ENCODE data around the gene TRAF1.

Gene TRAF1

GRCh38 chr9:120864719-120865118, 61.9 kb downstream of the TRAF1 start:
- Histone ChIP-seq H3K4me3 (no peak overlapping the region), H3K27ac (no peak overlapping the region), H3K4me2 (no peak overlapping the region), H3K9me3 (replicated peaks in 1 of 11) (no peaks in the 10 kb centered on the region), H3K27me3 (no peaks in the 10 kb centered on the region), H3K36me3 (peaks cover 65 to 83% (median 77%) of the 10 kb centered on the region in 11 experiments), H3K4me1 (peaks cover 12 to 20% (median 15%) of the 10 kb centered on the region in 10 experiments), H4K20me1 (peaks cover 0 to 24% (median 0%) of the 10 kb centered on the region in 11 experiments; a peak in 3 of 22 replicates), H3K9ac (no peak overlapping the region)
- TF ChIP-seq Cebpa-rat (IDR thresholded peaks at IDR 0.05): no peak

DNA sequence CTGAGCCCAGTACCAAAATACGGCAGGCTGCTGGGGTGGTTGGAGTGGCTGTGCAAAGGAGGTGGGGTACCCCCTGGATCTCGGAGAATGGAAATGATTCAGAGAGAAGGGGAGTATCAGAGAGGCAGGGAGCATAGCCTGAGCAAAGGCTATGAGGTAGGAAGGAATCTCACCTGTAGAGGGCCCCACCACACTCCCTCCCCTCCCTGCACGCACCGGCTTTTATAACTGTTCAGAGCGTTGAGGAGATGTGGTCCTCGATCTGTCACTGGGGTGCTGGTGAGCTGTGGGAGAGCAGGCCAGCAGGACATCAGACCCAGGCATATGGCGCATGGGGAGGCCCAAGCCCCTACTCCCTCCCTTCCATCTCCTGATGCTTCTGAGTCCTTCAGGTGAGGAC, 62.8 kb downstream of the TRAF1 start:
- Histone ChIP-seq H4K20me1 (peaks cover 0 to 21% (median 0%) of the 10 kb centered on the region in 11 experiments; a peak in 3 of 22 replicates), H3K4me2 (no peak overlapping the region), H3K4me3 (no peak overlapping the region), H3K27me3 (no peaks in the 10 kb centered on the region), H3K4me1 (peaks cover 6 to 12% (median 7%) of the 10 kb centered on the region in 10 experiments; a peak in 19 of 20 replicates), H3K9me3 (replicated peaks in 1 of 11) (no peaks in the 10 kb centered on the region), H3K9ac (no peak overlapping the region), H3K27ac (no peak overlapping the region), H3K36me3 (peaks cover 73 to 89% (median 83%) of the 10 kb centered on the region in 11 experiments)
- TF ChIP-seq Cebpa-rat (IDR thresholded peaks at IDR 0.05): no peak

- no peak overlapping the region for H3K4me2 ChIP-seq
- H3K4me1 ChIP-seq: peaks cover 0 to 1% (median 0%) of the 10 kb centered on the region in 10 experiments; a peak in 1 of 20 replicates
- no peak overlapping the region for H3K9ac ChIP-seq
- no peaks in the 10 kb centered on the region for H3K9me3 ChIP-seq (replicated peaks in 1 of 11)
- H3K36me3 ChIP-seq: peaks cover 86 to 100% (median 97%) of the 10 kb centered on the region in 11 experiments
- TF ChIP-seq Cebpa-rat (IDR thresholded peaks at IDR 0.05): no peak
- no peak overlapping the region for H3K4me3 ChIP-seq
- H4K20me1 ChIP-seq: peaks cover 0 to 21% (median 0%) of the 10 kb centered on the region in 11 experiments; a peak in 3 of 22 replicates
- no peak overlapping the region for H3K27ac ChIP-seq
- no peaks in the 10 kb centered on the region for H3K27me3 ChIP-seq
These were observed 64.1 kb downstream of the TRAF1 start for GRCh38 chr9:120862452-120862851.

- Histone ChIP-seq H3K9me3 (replicated peaks in 1 of 11) (no peaks in the 10 kb centered on the region), H3K27me3 (no peaks in the 10 kb centered on the region), H3K4me2 (no peak overlapping the region), H4K20me1 (peaks cover 0 to 21% (median 0%) of the 10 kb centered on the region in 11 experiments; a peak in 3 of 22 replicates), H3K27ac (0 out of 22 replicates have a peak overlapping the region, but pooled peaks of 1 of the 11 experiments have one; percentile 1), H3K4me3 (no peak overlapping the region), H3K4me1 (no peaks in the 10 kb centered on the region; a peak in 1 of 20 replicates), H3K36me3 (peaks cover 90 to 99% (median 97%) of the 10 kb centered on the region in 11 experiments), H3K9ac (no peak overlapping the region)
- TF ChIP-seq Cebpa-rat (IDR thresholded peaks at IDR 0.05): no peak
These were observed 64.7 kb downstream of the TRAF1 start for GRCh38 chr9:120861935-120862334.

DNA sequence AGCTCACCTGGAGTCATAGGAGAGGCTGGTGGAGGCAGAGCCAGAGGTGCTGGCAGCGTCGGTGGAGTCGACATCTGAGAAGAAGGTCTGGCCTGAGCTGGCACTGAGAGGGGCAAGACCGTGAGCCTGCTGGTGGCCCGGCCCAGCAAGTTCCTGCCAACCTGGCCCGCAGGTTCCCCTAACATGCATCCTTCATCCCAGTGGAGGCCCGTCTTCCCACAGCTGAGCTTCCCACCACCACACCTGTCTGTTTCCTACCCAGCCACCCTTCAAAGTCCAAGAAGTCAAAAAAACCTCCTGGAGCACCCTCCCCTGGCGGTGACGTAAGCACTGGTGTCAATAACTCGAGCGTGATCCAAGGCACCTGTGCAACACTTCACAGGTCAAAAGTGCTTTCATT, 66.5 kb downstream of the TRAF1 start:
- Histone ChIP-seq H3K36me3 (peaks cover 81 to 98% (median 97%) of the 10 kb centered on the region in 11 experiments), H4K20me1 (peaks cover 0 to 15% (median 0%) of the 10 kb centered on the region in 11 experiments; a peak in 4 of 22 replicates), H3K9ac (no peak overlapping the region), H3K4me1 (no peaks in the 10 kb centered on the region; a peak in 1 of 20 replicates), H3K27ac (no peak overlapping the region), H3K9me3 (replicated peaks in 1 of 11) (no peaks in the 10 kb centered on the region), H3K27me3 (no peaks in the 10 kb centered on the region), H3K4me2 (no peak overlapping the region), H3K4me3 (no peak overlapping the region)
- no peak for TF ChIP-seq Cebpa-rat (IDR thresholded peaks at IDR 0.05)

DNA sequence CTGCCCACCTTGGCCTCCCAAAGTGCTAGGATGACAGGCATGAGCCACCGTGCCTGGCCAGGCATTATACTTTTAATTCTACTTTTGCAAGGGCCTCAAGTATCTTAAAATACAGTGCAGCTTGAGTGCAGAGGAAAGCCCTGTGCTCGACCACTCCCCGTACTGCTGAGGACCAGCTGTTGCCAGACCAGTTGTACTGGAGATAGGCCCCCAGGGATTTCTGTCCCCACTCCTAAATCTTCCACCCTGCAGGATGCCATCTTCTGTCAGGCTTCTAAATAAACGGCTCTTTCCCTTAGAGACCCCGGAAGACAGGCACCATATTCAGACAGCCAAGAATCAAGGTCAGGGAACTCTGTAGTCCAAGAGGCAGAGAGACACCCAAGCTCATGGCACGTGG, 67.2 kb downstream of the TRAF1 start:
- peaks cover 82 to 100% (median 98%) of the 10 kb centered on the region in 11 experiments for H3K36me3 ChIP-seq
- H3K4me3 ChIP-seq: no peak overlapping the region
- H3K9me3 ChIP-seq (replicated peaks in 1 of 11): no peaks in the 10 kb centered on the region
- no peak overlapping the region for H3K27ac ChIP-seq
- H3K4me2 ChIP-seq: no peak overlapping the region
- no peaks in the 10 kb centered on the region for H3K27me3 ChIP-seq
- H3K9ac ChIP-seq: no peak overlapping the region
- no peak for TF ChIP-seq Cebpa-rat (IDR thresholded peaks at IDR 0.05)
- peaks cover 0 to 15% (median 0%) of the 10 kb centered on the region in 11 experiments; a peak in 4 of 22 replicates for H4K20me1 ChIP-seq
- H3K4me1 ChIP-seq: no peaks in the 10 kb centered on the region; a peak in 1 of 20 replicates

- no peaks in the 10 kb centered on the region for H3K9me3 ChIP-seq (replicated peaks in 1 of 11)
- no peak overlapping the region for H3K27ac ChIP-seq
- H4K20me1 ChIP-seq: peaks cover 0 to 15% (median 0%) of the 10 kb centered on the region in 11 experiments; a peak in 4 of 22 replicates
- no peak overlapping the region for H3K4me2 ChIP-seq
- no peaks in the 10 kb centered on the region; a peak in 1 of 20 replicates for H3K4me1 ChIP-seq
- no peak overlapping the region for H3K4me3 ChIP-seq
- H3K9ac ChIP-seq: no peak overlapping the region
- H3K36me3 ChIP-seq: peaks cover 70 to 100% (median 86%) of the 10 kb centered on the region in 11 experiments
- TF ChIP-seq Cebpa-rat (IDR thresholded peaks at IDR 0.05): no peak
- H3K27me3 ChIP-seq: no peaks in the 10 kb centered on the region
These were observed 68.7 kb downstream of the TRAF1 start for GRCh38 chr9:120857902-120858301.

DNA sequence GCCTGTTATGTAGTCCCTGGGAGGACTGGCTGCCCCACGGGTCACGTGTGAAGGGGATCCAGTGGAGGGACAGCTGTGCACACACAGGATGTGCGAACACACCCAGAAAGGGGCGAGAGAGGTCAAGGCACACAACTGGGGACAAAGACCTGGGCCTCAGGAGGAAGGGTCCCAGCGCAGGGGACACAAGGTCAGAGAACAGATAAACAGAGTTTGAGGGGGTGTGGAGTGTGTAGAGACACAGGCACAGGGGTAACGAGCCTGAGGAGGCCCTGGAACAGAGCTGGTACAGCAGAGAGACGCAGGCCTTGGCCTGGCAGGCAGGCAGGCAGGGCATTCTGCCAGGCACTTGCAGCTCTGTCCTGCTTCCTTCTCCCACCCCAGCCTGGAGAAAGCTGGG, 69.1 kb downstream of the TRAF1 start:
- Histone ChIP-seq H3K4me1 (no peaks in the 10 kb centered on the region; a peak in 1 of 20 replicates), H3K27me3 (no peaks in the 10 kb centered on the region), H3K4me3 (no peak overlapping the region), H4K20me1 (peaks cover 0 to 11% (median 0%) of the 10 kb centered on the region in 11 experiments; a peak in 4 of 22 replicates), H3K9me3 (replicated peaks in 1 of 11) (no peaks in the 10 kb centered on the region), H3K4me2 (no peak overlapping the region), H3K36me3 (peaks cover 66 to 100% (median 81%) of the 10 kb centered on the region in 11 experiments), H3K9ac (no peak overlapping the region), H3K27ac (no peak overlapping the region)
- no peak for TF ChIP-seq Cebpa-rat (IDR thresholded peaks at IDR 0.05)

DNA sequence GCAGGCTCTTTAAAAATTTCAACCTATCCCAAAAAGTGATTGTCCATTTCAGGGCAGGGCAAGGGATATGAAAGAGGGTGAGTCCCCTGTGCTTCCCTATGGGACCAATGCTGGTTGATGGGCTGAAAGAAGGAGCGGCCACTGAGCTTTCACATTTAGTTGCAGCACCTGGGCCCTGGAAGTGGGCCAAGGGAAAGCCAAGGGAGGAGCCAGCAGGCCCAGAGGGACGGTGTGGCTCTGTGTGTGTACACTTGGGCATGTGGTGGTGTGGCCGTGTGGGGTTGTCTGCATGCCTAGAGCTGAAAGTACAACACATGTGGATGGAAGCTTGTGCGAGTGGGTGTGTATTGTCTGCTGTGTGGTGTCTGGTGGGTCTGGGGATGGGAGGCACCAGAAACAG, 69.9 kb downstream of the TRAF1 start:
- Histone ChIP-seq H3K36me3 (peaks cover 58 to 92% (median 74%) of the 10 kb centered on the region in 11 experiments), H3K4me2 (no peak overlapping the region)

More for the DNA sequence above, 69.9 kb downstream of the TRAF1 start:
- Histone ChIP-seq H3K27me3 (no peaks in the 10 kb centered on the region), H3K4me1 (no peaks in the 10 kb centered on the region; a peak in 1 of 20 replicates), H3K9me3 (replicated peaks in 1 of 11) (no peaks in the 10 kb centered on the region), H3K4me3 (no peak overlapping the region), H3K9ac (no peak overlapping the region), H4K20me1 (peaks cover 0 to 6% (median 0%) of the 10 kb centered on the region in 11 experiments; a peak in 3 of 22 replicates), H3K27ac (no peak overlapping the region)
- TF ChIP-seq Cebpa-rat (IDR thresholded peaks at IDR 0.05): no peak

Measured in BLaER1 treated with 17β-estradiol and CSF1 and Interleukin-3, amounts not matched to agents 10 nM and 100 nM (cell line).